ENCODE results near the gene FAM120B.

GRCh38 chr6:170297576-170298330 lies 8.8 kb upstream of the FAM120B start:
- TF ChIP-seq MAZ (IDR thresholded peaks at IDR 0.05; ENCODE audit: borderline replicate concordance, low read depth, low read length) (no peak), CTCF (conservative IDR thresholded peaks at IDR 0.05; ENCODE audit: low read depth, low read length) (no peak), BHLHE40 (IDR thresholded peaks at IDR 0.05; ENCODE audit: low read depth, low read length) (no peak), USF2 (IDR thresholded peaks at IDR 0.05; ENCODE audit: low read depth, low read length) (no peak), POLR2A (IDR thresholded peaks at IDR 0.05; ENCODE audit: low read depth, low read length) (no peak), CEBPB (IDR thresholded peaks at IDR 0.05; ENCODE audit: low read depth, low read length) (no peak), MXI1 (IDR thresholded peaks at IDR 0.05; ENCODE audit: borderline replicate concordance, low read depth, low read length) (no peak), RAD21 (IDR thresholded peaks at IDR 0.05; ENCODE audit: low read length) (no peak), RCOR1 (IDR thresholded peaks at IDR 0.05; ENCODE audit: insufficient replicate concordance, low read length) (no peak), ELK1 (IDR thresholded peaks at IDR 0.05; ENCODE audit: borderline replicate concordance, low read depth, low read length) (no peak), RFX5 (IDR thresholded peaks at IDR 0.05; ENCODE audit: low read depth, low read length) (no peak), CHD1 (IDR thresholded peaks at IDR 0.05; ENCODE audit: low read depth, low read length) (no peak), MAFK (IDR thresholded peaks at IDR 0.05; ENCODE audit: low read depth, low read length) (no peak)
